Measurements from ENCODE around the gene ING4.

ING4 gene

DNA sequence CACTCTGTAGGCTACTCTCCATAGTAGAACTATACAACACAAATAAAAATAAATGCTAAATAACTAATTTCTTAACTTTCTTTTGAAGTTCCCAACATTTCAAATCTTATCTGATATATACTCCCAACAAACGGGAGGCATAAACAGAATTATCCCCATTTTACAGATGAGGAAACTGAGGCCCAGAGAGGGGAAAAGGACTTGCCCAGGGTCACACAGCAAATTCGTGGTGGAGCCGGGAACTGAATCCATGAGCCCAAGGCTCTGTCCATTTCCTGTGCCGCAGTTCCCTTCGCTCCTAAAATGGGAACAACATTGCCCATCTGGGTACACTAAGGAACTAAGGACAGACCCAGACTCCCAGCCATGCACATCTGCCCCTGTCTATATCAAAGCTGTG, 14.0 kb upstream of the ING4 start:
- no peak overlapping the region for H3K27ac ChIP-seq
- TF ChIP-seq, protein P1, sequence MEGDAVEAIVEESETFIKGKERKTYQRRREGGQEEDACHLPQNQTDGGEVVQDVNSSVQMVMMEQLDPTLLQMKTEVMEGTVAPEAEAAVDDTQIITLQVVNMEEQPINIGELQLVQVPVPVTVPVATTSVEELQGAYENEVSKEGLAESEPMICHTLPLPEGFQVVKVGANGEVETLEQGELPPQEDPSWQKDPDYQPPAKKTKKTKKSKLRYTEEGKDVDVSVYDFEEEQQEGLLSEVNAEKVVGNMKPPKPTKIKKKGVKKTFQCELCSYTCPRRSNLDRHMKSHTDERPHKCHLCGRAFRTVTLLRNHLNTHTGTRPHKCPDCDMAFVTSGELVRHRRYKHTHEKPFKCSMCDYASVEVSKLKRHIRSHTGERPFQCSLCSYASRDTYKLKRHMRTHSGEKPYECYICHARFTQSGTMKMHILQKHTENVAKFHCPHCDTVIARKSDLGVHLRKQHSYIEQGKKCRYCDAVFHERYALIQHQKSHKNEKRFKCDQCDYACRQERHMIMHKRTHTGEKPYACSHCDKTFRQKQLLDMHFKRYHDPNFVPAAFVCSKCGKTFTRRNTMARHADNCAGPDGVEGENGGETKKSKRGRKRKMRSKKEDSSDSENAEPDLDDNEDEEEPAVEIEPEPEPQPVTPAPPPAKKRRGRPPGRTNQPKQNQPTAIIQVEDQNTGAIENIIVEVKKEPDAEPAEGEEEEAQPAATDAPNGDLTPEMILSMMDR (conservative IDR thresholded peaks at IDR 0.05), result no peak

- TF ChIP-seq, protein P1 (conservative IDR thresholded peaks at IDR 0.05), result no peak
Measured at GRCh38 chr12:6672143-6672542, 9.2 kb upstream of the ING4 start.

GRCh38 chr12:6667559-6668210, 4.8 kb upstream of the ING4 start:
- H3K27ac ChIP-seq, result no peak overlapping the region
- TF ChIP-seq, protein P1 (conservative IDR thresholded peaks at IDR 0.05), result peak; percentile 75

More at GRCh38 chr12:6672143-6672542, 9.2 kb upstream of the ING4 start:
- no peak overlapping the region for H3K27ac ChIP-seq

GRCh38 chr12:6666211-6666610, 3.3 kb upstream of the ING4 start:
- TF ChIP-seq, protein P1 (conservative IDR thresholded peaks at IDR 0.05), result no peak
- no peak overlapping the region for H3K27ac ChIP-seq

DNA sequence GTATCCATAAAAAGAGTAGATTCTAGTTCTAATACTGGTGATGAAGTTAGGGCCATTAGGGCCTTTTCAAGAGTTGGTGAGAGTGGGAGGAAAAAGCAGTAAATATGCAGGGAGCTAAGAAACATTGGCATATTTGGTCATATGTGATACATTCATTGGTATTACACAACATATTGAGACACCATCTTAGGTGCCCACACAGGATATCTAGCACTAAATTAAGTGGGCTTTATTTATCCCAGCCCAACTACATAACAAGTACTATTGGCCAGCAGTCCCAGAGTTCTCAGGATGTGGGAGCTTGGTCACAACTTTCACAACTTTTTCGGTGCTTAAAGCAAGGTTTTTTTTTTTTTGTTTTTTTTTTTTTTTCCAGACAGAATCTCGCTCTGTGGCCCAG, 2.0 kb upstream of the ING4 start:
- H3K27ac ChIP-seq, result no peak overlapping the region
- TF ChIP-seq, protein P1 (conservative IDR thresholded peaks at IDR 0.05), result no peak

DNA sequence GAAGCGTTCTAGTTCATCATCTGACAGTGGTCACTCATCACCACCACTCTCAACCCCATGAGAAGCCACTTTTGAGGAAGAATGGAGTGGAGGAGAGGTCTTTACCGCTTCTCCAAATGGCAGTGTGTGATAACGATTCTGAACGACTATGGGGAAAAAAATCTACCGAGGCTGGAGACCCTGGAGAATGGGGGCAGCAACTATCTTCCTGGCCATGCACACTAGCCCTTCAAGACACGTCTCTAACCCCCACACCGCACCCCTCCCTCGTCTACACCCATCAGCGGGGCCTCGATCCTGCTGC, 365 bp downstream of the ING4 start:
- peak overlapping the region; percentile 65 for H3K27ac ChIP-seq
- TF ChIP-seq, protein P1 (conservative IDR thresholded peaks at IDR 0.05), result no peak

DNA sequence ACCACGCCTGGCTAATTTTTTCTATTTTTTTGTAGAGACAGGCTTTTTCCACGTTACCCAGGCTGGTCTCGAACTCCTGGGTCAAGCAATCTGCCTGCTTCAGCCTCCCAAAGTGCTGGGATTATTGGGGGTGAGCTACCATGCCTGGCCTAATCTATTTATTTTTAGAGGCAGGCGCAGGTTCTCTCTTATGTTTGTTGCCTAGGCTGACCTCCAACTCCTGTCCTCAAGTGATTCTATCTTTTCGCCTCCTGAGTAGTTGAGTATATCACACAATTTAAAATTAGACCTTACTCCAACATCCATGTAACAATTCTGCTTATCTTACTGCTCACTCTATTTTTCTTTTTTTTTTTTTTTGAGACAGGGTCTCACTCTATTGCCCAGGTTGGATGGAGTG, 8.9 kb downstream of the ING4 start:
- no peak overlapping the region for H3K27ac ChIP-seq
- TF ChIP-seq, protein P1 (conservative IDR thresholded peaks at IDR 0.05), result no peak
